ENCODE results near the gene RAB7A.

The RAB7A gene

DNA sequence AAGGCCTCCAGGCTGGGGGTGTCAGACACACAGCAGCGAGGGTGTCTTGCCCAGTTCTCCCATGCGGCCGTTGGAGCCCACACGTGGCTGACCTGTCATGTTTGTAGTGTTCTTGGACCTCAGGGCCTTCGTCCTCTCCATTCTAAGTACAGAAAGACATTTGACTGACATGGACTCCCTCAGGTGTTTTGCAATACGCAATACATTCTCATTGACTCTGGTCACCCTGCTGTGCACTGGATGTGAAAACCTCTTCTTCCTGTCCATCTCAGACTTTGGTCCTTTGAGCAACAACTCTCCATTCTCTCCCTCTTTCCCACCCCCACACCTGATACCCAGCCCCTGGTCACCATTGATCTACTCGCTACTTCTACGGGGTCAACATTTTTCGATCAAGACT lies 124.6 kb downstream of the RAB7A start:
- Histone ChIP-seq H3K27me3 (no peaks in the 10 kb centered on the region), H3K36me3 (no peaks in the 10 kb centered on the region), H3K9ac (no peak overlapping the region), H3K27ac (peak overlapping the region; percentile 51; the same call in 1 of the 2 replicates), H3K4me3 (no peak overlapping the region), H3K4me2 (peak overlapping the region; percentile 38), H4K20me1 (no peaks in the 10 kb centered on the region), H3K4me1 (peaks cover 44% of the 10 kb centered on the region), H3K9me3 (peaks cover 42% of the 10 kb centered on the region)
- TF ChIP-seq Cebpa-rat (IDR thresholded peaks at IDR 0.05) = no peak

DNA sequence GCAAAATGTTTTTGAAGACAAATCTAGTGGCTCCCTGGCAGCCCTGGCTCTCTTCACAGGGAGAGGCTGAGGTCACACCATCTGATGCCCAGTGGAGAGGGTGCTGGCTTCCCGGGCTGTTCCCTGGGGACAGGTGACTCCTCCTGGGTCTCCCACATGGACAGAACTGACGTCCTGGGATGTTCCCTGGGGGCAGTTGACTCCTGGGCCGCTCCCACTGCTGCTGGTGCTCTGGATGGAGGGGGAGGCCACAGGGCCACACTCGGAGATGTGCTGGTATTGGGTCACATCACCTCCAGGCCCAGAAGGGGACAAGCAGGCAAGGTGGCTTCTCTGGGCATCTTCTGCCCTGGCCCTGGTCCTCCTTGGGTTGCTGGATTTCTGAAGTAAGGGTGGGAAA lies 125.6 kb downstream of the RAB7A start:
- peaks cover under 1% of the 10 kb centered on the region; the same call in 1 of the 2 replicates for H3K36me3 ChIP-seq

DNA sequence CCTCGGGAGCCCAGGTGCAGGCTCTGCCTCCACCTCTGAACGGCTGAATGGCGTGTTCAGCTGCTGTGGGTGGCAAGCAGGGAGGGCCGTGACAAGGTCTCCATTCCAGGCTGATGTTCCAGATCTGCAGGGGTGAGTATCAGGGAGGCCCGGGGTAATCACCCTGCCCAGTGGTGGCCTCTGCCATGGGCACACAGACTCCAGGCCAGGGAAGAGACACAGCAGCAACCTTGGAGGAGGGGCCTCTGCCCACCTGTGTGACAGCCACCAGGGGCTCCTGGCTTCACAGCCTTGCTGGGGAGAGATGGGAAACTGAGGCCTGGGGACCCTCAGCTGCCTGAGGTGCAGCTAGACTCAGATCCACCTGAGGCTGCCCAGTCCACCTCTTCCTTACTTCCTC lies 127.8 kb downstream of the RAB7A start:
- peak overlapping the region; percentile 39 for H3K4me3 ChIP-seq
- no peak overlapping the region for H3K4me2 ChIP-seq
- TF ChIP-seq Cebpa-rat (IDR thresholded peaks at IDR 0.05) = no peak
- peaks cover 15% of the 10 kb centered on the region for H3K36me3 ChIP-seq
- H3K9me3 ChIP-seq = peaks cover 75% of the 10 kb centered on the region
- H3K4me1 ChIP-seq = peaks cover 22% of the 10 kb centered on the region
- no peak overlapping the region for H3K27ac ChIP-seq
- no peaks in the 10 kb centered on the region for H4K20me1 ChIP-seq
- H3K9ac ChIP-seq = no peak overlapping the region
- H3K27me3 ChIP-seq = no peaks in the 10 kb centered on the region

More for the DNA sequence above, 125.6 kb downstream of the RAB7A start:
- H3K4me2 ChIP-seq = peak overlapping the region; percentile 4; the same call in 1 of the 2 replicates
- peaks cover 53% of the 10 kb centered on the region for H3K9me3 ChIP-seq
- no peaks in the 10 kb centered on the region for H3K27me3 ChIP-seq
- no peaks in the 10 kb centered on the region for H4K20me1 ChIP-seq
- H3K4me3 ChIP-seq = no peak overlapping the region
- no peak overlapping the region for H3K9ac ChIP-seq
- peaks cover 33% of the 10 kb centered on the region for H3K4me1 ChIP-seq
- no peak overlapping the region for H3K27ac ChIP-seq
- no peak for TF ChIP-seq Cebpa-rat (IDR thresholded peaks at IDR 0.05)

DNA sequence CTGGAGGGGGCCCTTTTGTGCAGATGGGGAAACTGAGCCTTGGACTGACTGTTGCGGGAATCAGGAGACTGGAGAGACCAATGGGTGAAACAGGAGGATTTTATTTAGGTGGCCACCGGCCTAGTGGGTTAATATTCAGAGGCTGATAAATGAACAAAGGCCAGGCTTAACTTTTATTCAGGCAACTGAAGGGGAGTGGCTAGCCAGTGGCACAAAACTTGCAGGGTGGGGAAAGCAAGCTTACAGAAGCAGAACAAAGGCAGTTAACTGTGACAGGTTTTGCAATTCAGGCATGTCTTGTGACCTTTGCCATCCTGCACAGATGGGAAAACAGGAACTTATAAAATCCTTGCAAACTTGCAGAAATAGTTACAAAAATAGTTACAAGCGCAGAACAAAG lies 128.5 kb downstream of the RAB7A start:
- H3K9ac ChIP-seq = no peak overlapping the region
- TF ChIP-seq Cebpa-rat (IDR thresholded peaks at IDR 0.05) = no peak
- H3K9me3 ChIP-seq = peaks cover 81% of the 10 kb centered on the region
- H3K36me3 ChIP-seq = peaks cover 22% of the 10 kb centered on the region
- peak overlapping the region; percentile 39 for H3K4me3 ChIP-seq
- no peaks in the 10 kb centered on the region for H3K27me3 ChIP-seq
- H3K27ac ChIP-seq = no peak overlapping the region
- H3K4me1 ChIP-seq = peaks cover 19% of the 10 kb centered on the region
- no peaks in the 10 kb centered on the region for H4K20me1 ChIP-seq
- H3K4me2 ChIP-seq = no peak overlapping the region

DNA sequence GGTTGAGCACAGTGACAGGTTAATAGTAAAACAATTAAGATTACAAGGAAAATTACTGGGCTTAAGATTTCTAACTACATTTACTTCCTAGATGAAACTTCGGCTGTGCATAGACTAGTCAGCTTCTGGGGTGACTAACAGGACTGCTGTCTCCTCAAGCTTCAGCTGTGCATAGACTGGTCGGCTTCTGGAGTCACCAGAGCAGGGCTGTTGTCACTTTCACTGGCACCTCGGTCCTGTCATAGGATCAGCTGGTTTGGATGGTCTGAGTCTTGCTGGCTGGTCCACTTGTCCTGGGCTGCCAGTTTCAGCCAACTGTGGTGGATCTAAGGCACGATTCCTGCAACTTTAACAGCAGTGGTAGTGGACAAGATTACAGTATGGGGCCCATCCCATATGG lies 129.6 kb downstream of the RAB7A start:
- H3K36me3 ChIP-seq = peaks cover 32% of the 10 kb centered on the region
- no peak overlapping the region for H3K27ac ChIP-seq
- H3K9me3 ChIP-seq = peaks cover 92% of the 10 kb centered on the region
- H3K4me3 ChIP-seq = no peak overlapping the region
- H3K9ac ChIP-seq = no peak overlapping the region
- peaks cover 8% of the 10 kb centered on the region for H3K4me1 ChIP-seq
- H3K4me2 ChIP-seq = no peak overlapping the region
- no peak for TF ChIP-seq Cebpa-rat (IDR thresholded peaks at IDR 0.05)
- no peaks in the 10 kb centered on the region for H3K27me3 ChIP-seq
- H4K20me1 ChIP-seq = no peaks in the 10 kb centered on the region

DNA sequence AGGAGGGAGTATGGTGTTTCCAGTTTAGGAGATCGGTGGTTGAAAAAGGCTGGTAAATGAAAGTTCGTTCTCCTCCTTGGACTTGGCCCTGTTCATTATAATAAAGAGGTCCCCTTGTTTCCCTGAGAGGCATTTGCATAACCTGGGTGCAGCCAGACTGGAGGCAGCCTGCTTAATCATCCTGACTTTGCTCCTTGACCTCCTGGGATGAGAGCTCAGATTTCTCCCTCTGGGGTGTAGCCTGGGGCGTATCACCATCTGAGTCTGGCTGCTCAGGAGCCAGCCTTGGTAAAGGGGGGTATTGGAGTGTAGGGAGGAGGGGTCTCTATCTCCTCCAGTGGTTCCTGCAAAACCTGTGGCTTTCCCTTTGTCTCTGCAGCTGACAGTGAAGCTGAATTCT lies 132.2 kb downstream of the RAB7A start:
- Histone ChIP-seq H3K9me3 (peaks cover 92% of the 10 kb centered on the region), H3K4me3 (no peak overlapping the region), H3K9ac (no peak overlapping the region), H3K4me1 (no peaks in the 10 kb centered on the region), H4K20me1 (no peaks in the 10 kb centered on the region), H3K4me2 (no peak overlapping the region), H3K27me3 (no peaks in the 10 kb centered on the region), H3K36me3 (peaks cover 48% of the 10 kb centered on the region), H3K27ac (no peak overlapping the region)
- TF ChIP-seq Cebpa-rat (IDR thresholded peaks at IDR 0.05) = no peak

DNA sequence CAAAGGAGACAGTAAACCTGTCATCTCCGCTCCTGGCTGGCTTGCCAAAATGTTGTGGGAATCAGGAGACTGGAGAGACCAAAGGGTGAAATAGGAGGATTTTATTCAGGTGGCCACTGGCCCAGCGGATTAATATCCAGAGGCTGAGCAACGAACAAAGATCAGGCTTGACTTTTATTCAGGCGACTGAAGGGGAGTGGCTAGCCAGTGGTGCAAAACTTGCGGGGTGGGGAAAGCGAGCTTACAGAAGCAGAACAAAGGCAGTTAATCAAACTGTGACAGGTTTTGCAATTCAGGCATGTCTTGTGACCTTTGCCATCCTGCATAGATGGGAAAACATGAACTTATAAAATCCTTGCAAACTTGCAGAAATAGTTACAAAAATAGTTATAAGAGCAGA lies 133.6 kb downstream of the RAB7A start:
- TF ChIP-seq Cebpa-rat (IDR thresholded peaks at IDR 0.05) = no peak
- Histone ChIP-seq H3K9me3 (peaks cover 77% of the 10 kb centered on the region), H3K9ac (no peak overlapping the region)

DNA sequence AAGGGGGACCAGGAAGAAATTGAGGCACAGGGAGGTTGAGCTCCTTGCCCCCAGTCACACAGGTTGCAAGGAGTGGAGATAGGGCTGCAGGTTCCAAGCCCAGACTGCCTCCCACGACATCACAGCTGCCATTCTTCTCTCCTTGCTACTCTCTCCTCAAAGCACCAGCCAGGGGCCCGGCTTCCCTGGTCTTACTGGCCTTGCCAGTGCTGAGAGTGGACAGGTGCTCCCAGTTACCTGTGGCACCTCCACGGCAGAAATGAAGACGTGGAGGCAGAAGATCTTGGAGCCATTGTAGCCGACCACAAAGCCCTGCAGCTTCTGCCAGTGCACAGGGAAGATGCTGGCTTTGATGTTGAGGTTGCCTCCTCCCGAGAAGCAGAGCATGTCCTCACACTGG lies 135.5 kb downstream of the RAB7A start:
- no peak for TF ChIP-seq Cebpa-rat (IDR thresholded peaks at IDR 0.05)
- Histone ChIP-seq H4K20me1 (no peaks in the 10 kb centered on the region), H3K9me3 (peaks cover 58% of the 10 kb centered on the region), H3K4me3 (no peak overlapping the region), H3K36me3 (peaks cover 48% of the 10 kb centered on the region), H3K27ac (no peak overlapping the region), H3K4me1 (peaks cover 7% of the 10 kb centered on the region; the same call in 1 of the 2 replicates), H3K9ac (no peak overlapping the region), H3K4me2 (no peak overlapping the region), H3K27me3 (no peaks in the 10 kb centered on the region)

More for the DNA sequence above, 133.6 kb downstream of the RAB7A start:
- H3K27me3 ChIP-seq = no peaks in the 10 kb centered on the region
- no peak overlapping the region for H3K4me2 ChIP-seq
- peaks cover 3% of the 10 kb centered on the region; the same call in 1 of the 2 replicates for H3K4me1 ChIP-seq
- no peaks in the 10 kb centered on the region for H4K20me1 ChIP-seq
- peaks cover 48% of the 10 kb centered on the region for H3K36me3 ChIP-seq
- no peak overlapping the region for H3K27ac ChIP-seq
- peak overlapping the region; percentile 8; the same call in 1 of the 2 replicates for H3K4me3 ChIP-seq

DNA sequence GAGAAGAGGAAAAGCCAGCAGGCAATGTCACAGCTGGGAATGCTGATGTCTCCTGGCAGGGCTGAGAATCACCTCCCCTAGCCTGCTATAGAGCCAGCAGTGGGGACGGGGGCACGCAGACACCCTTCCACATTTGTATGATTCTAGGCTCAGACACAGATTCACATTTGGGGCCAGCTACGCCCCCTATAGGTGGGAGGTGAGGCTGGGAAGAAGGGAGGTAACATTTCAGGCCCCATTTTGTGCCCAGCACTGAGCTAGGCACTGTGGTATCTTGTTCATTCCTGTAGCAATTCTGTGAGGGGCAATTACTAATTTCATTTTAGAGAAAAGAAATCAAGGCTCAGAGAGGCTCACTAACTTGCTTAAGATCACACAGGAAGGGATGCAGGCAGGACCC lies 137.6 kb downstream of the RAB7A start:
- peaks cover 38% of the 10 kb centered on the region for H3K9me3 ChIP-seq
- H3K4me3 ChIP-seq = no peak overlapping the region
- no peaks in the 10 kb centered on the region for H4K20me1 ChIP-seq
- no peak overlapping the region for H3K27ac ChIP-seq
- peaks cover 36% of the 10 kb centered on the region for H3K36me3 ChIP-seq
- no peaks in the 10 kb centered on the region for H3K27me3 ChIP-seq
- H3K4me2 ChIP-seq = no peak overlapping the region
- peaks cover 7% of the 10 kb centered on the region; the same call in 1 of the 2 replicates for H3K4me1 ChIP-seq
- H3K9ac ChIP-seq = no peak overlapping the region
- no peak for TF ChIP-seq Cebpa-rat (IDR thresholded peaks at IDR 0.05)
